Nephron progenitor cell (in vitro differentiated cells): ENCODE data around the gene TIA1.
A peak's percentile ranks its signal among the peaks of the same experiment; 100 is the strongest.

Source experiments
- DNase-seq: peaks from one replicate; pipeline ENCODE4 v3.0.0; 2021
- H3K27ac Mint-ChIP-seq: 2 replicates; pipeline ENCODE4 v1.8.0; 2021; ENCODE audit warnings: mild to moderate bottlenecking, moderate library complexity, mixed read lengths
- H3K27me3 Mint-ChIP-seq: 2 replicates; pipeline ENCODE4 v1.8.0; 2021; ENCODE audit warnings: mild to moderate bottlenecking, low read depth, mixed read lengths; ENCODE audit not compliant: poor library complexity
- H3K36me3 Mint-ChIP-seq: 2 replicates; pipeline ENCODE4 v1.8.0; 2021; ENCODE audit warnings: low read depth, mixed read lengths
- H3K4me1 Mint-ChIP-seq: 2 replicates; pipeline ENCODE4 v1.8.0; 2021; ENCODE audit warnings: mixed read lengths
- H3K4me3 Mint-ChIP-seq: 2 replicates; pipeline ENCODE4 v1.8.0; 2021; ENCODE audit warnings: mild to moderate bottlenecking, moderate library complexity, mixed read lengths
- H3K9me3 Mint-ChIP-seq: 2 replicates; pipeline ENCODE4 v1.8.0; 2021; ENCODE audit warnings: mild to moderate bottlenecking, moderate library complexity, mixed read lengths
- CTCF ChIP-seq: fragments of 200-600 bp; sonication (generic); IDR thresholded peaks from 2 replicates; pipeline ENCODE4 v1.5.0; 2021; ENCODE audit warnings: antibody characterized with exemption

Gene TIA1

GRCh38 chr2:70202236-70202806, 46.1 kb downstream of the TIA1 start:
- H3K27me3 Mint-ChIP-seq = peaks cover 4% of the 10 kb centered on the region
- TF ChIP-seq CTCF = no peak
- peak overlapping the region; percentile 22 for H3K27ac Mint-ChIP-seq
- no peaks in the 10 kb centered on the region for H3K9me3 Mint-ChIP-seq
- H3K4me1 Mint-ChIP-seq = no peaks in the 10 kb centered on the region
- no peak for DNase-seq
- H3K36me3 Mint-ChIP-seq = peaks cover 4% of the 10 kb centered on the region
- no peak overlapping the region for H3K4me3 Mint-ChIP-seq

- H3K36me3 Mint-ChIP-seq = peaks cover 4% of the 10 kb centered on the region
- H3K4me1 Mint-ChIP-seq = no peaks in the 10 kb centered on the region
- no peaks in the 10 kb centered on the region for H3K9me3 Mint-ChIP-seq
- no peak for TF ChIP-seq CTCF
- H3K27ac Mint-ChIP-seq = peak overlapping the region; percentile 22
- H3K4me3 Mint-ChIP-seq = no peak overlapping the region
- no peak for DNase-seq
- H3K27me3 Mint-ChIP-seq = no peaks in the 10 kb centered on the region
Observed at GRCh38 chr2:70201831-70202230, 46.6 kb downstream of the TIA1 start.

DNA sequence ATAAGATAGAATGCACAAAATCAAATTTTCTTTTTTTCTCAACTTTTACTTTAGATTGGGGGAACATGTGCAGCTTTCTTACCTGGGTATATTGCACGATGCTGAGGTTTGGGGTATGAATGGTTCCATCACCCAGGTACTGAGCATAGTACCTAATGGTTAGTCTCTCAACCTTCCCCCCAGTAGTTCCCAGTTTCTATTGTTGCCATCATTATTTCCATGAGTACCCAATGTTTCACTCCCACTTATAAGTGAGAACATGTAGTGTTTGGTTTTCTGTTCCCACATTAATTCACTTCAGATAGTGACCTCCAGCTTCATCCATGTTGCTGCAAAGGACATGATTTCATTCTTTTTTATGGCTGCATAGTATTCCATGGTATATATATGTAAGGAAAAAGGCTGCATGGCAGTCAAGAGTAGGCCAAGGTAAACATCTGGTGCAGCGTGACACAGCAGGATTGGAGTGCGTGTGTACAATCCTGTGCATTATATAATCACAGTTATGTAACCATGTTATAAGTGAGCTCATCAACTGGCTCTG, 47.1 kb downstream of the TIA1 start:
- TF ChIP-seq CTCF = no peak

DNA sequence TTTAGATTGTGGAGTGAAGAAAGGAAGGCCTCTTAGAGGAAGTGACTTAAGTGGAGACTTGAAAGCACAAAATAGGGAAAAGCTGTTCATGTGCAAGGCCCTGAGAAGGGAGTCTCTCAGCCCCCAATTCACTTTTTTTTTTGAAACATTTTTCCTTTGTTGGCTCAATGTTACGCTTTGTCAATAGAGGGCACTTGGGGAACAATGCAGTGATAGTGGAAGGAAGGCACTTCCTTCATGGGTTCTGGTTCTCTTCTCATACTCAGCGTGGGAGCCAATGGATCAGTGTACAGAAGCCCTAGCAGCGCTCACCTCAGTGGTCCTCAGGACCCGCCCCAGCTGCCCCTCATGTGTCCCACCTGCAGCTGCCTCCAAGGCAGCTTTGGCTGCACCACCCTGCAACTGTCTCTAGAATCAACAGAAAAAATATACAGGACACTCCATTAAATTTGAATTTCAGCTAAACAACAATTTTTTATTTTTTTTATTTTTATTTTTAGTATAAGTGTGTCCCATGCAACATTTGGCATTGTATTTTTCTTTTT, 49.0 kb downstream of the TIA1 start:
- no peak for TF ChIP-seq CTCF
- H3K27ac Mint-ChIP-seq = no peak overlapping the region
- no peak for DNase-seq
- H3K36me3 Mint-ChIP-seq = peaks cover 4% of the 10 kb centered on the region
- no peaks in the 10 kb centered on the region for H3K9me3 Mint-ChIP-seq
- peaks cover 3% of the 10 kb centered on the region for H3K27me3 Mint-ChIP-seq
- no peaks in the 10 kb centered on the region for H3K4me1 Mint-ChIP-seq
- H3K4me3 Mint-ChIP-seq = no peak overlapping the region

More for the DNA sequence above, 47.1 kb downstream of the TIA1 start:
- H3K4me1 Mint-ChIP-seq = no peaks in the 10 kb centered on the region
- no peak overlapping the region for H3K4me3 Mint-ChIP-seq
- no peak for DNase-seq
- no peaks in the 10 kb centered on the region for H3K27me3 Mint-ChIP-seq
- H3K36me3 Mint-ChIP-seq = peaks cover 4% of the 10 kb centered on the region
- no peaks in the 10 kb centered on the region for H3K9me3 Mint-ChIP-seq
- H3K27ac Mint-ChIP-seq = no peak overlapping the region

- no peak overlapping the region for H3K4me3 Mint-ChIP-seq
- H3K4me1 Mint-ChIP-seq = peaks cover 17% of the 10 kb centered on the region
Observed at GRCh38 chr2:70192516-70192915, 55.9 kb downstream of the TIA1 start.

More at GRCh38 chr2:70192516-70192915, 55.9 kb downstream of the TIA1 start:
- Mint-ChIP-seq H3K36me3 (no peaks in the 10 kb centered on the region), H3K9me3 (no peaks in the 10 kb centered on the region), H3K27me3 (peaks cover 7% of the 10 kb centered on the region), H3K27ac (no peak overlapping the region)
- DNase-seq = no peak
- TF ChIP-seq CTCF = no peak
